ENCODE results near the gene ADCY5. TPM values are rescaled to one million over a fixed set of nuclear protein-coding genes. Genes with fewer than 3 reads are reported as not detected.
A peak's percentile ranks its signal among the peaks of the same experiment; 100 is the strongest.

Gene ADCY5
- total and polyA plus RNA-seq, 2 donors from 2014 or later, result 7.1 to 33.6 TPM

GRCh38 chr3:123447749-123448517, 957 bp downstream of the ADCY5 start:
- Histone ChIP-seq H3K9me3 (ENCODE audit: control insufficient read depth in 2 of 3, insufficient read depth in 1 of 3, low read length in 3 of 3) (no peaks in the 10 kb centered on the region), H3K9ac (ENCODE audit: low read length in 3 of 3) (peak overlapping the region in 1 of 3 donors; percentile 26), H3K4me1 (ENCODE audit: control insufficient read depth in 2 of 3, insufficient read depth in 2 of 3, low read depth in 1 of 3, low read length in 3 of 3) (peaks cover 0 to 5% (median 0%) of the 10 kb centered on the region in 3 donors), H3K27ac (ENCODE audit: low read depth in 2 of 2, low read length in 2 of 2) (no peak overlapping the region), H3K4me3 (ENCODE audit: low read length in 3 of 3) (peak overlapping the region in 1 of 3 donors; percentile 55), H3K36me3 (ENCODE audit: control insufficient read depth in 2 of 3, insufficient read depth in 3 of 3, low read length in 3 of 3) (no peaks in the 10 kb centered on the region), H3K27me3 (ENCODE audit: control insufficient read depth, insufficient read depth, low read length) (no peaks in the 10 kb centered on the region)
- no peak for FAIRE-seq
- intact Hi-C loops (cut with DNase I), result no loop called here
- peak; percentile 29 for TF ChIP-seq CTCF (IDR thresholded peaks at IDR 0.05; ENCODE audit: borderline replicate concordance, extremely low read depth, insufficient read depth)
- peak in 4 of 5 donors; percentile 30 to 61 (median 52) for DNase-seq

GRCh38 chr3:123447416-123447748, 1.5 kb downstream of the ADCY5 start:
- Histone ChIP-seq H3K4me1 (ENCODE audit: control insufficient read depth in 2 of 3, insufficient read depth in 2 of 3, low read depth in 1 of 3, low read length in 3 of 3) (peaks cover 0 to 5% (median 0%) of the 10 kb centered on the region in 3 donors), H3K27me3 (ENCODE audit: control insufficient read depth, insufficient read depth, low read length) (no peaks in the 10 kb centered on the region), H3K4me3 (ENCODE audit: low read length in 3 of 3) (peak overlapping the region in 1 of 3 donors; percentile 55), H3K27ac (ENCODE audit: low read depth in 2 of 2, low read length in 2 of 2) (no peak overlapping the region), H3K36me3 (ENCODE audit: control insufficient read depth in 2 of 3, insufficient read depth in 3 of 3, low read length in 3 of 3) (no peaks in the 10 kb centered on the region), H3K9ac (ENCODE audit: low read length in 3 of 3) (peak overlapping the region in 1 of 3 donors; percentile 7), H3K9me3 (ENCODE audit: control insufficient read depth in 2 of 3, insufficient read depth in 1 of 3, low read length in 3 of 3) (no peaks in the 10 kb centered on the region)
- TF ChIP-seq CTCF (IDR thresholded peaks at IDR 0.05; ENCODE audit: borderline replicate concordance, extremely low read depth, insufficient read depth), result no peak
- FAIRE-seq (no peak), DNase-seq (peak in 1 of 5 donors; percentile 54)
- intact Hi-C loops (cut with DNase I), result no loop called here

GRCh38 chr3:123446610-123447109, 2.2 kb downstream of the ADCY5 start:
- Histone ChIP-seq H3K27me3 (ENCODE audit: control insufficient read depth, insufficient read depth, low read length) (no peaks in the 10 kb centered on the region), H3K4me3 (ENCODE audit: low read length in 3 of 3) (peak overlapping the region in 2 of 3 donors; percentile 37 to 55), H3K36me3 (ENCODE audit: control insufficient read depth in 2 of 3, insufficient read depth in 3 of 3, low read length in 3 of 3) (no peaks in the 10 kb centered on the region), H3K27ac (ENCODE audit: low read depth in 2 of 2, low read length in 2 of 2) (no peak overlapping the region), H3K9ac (ENCODE audit: low read length in 3 of 3) (peak overlapping the region in 2 of 3 donors; percentile 23 to 46), H3K4me1 (ENCODE audit: control insufficient read depth in 2 of 3, insufficient read depth in 2 of 3, low read depth in 1 of 3, low read length in 3 of 3) (peaks cover 0 to 5% (median 0%) of the 10 kb centered on the region in 3 donors), H3K9me3 (ENCODE audit: control insufficient read depth in 2 of 3, insufficient read depth in 1 of 3, low read length in 3 of 3) (no peaks in the 10 kb centered on the region)
- intact Hi-C loops (cut with DNase I), result no loop called here
- TF ChIP-seq CTCF (IDR thresholded peaks at IDR 0.05; ENCODE audit: borderline replicate concordance, extremely low read depth, insufficient read depth), result no peak
- DNase-seq (no peak), FAIRE-seq (no peak)
